ENCODE measurements around the gene DNAAF3.

DNAAF3 gene

DNA sequence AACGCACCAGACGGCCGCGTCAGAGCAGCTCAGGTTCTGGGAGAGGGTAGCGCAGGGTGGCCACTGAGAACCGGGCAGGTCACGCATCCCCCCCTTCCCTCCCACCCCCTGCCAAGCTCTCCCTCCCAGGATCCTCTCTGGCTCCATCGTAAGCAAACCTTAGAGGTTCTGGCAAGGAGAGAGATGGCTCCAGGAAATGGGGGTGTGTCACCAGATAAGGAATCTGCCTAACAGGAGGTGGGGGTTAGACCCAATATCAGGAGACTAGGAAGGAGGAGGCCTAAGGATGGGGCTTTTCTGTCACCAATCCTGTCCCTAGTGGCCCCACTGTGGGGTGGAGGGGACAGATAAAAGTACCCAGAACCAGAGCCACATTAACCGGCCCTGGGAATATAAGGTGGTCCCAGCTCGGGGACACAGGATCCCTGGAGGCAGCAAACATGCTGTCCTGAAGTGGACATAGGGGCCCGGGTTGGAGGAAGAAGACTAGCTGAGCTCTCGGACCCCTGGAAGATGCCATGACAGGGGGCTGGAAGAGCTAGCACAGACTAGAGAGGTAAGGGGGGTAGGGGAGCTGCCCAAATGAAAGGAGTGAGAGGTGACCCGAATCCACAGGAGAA, 50.9 kb downstream of the DNAAF3 start:
- DNase-seq = no peak

DNA sequence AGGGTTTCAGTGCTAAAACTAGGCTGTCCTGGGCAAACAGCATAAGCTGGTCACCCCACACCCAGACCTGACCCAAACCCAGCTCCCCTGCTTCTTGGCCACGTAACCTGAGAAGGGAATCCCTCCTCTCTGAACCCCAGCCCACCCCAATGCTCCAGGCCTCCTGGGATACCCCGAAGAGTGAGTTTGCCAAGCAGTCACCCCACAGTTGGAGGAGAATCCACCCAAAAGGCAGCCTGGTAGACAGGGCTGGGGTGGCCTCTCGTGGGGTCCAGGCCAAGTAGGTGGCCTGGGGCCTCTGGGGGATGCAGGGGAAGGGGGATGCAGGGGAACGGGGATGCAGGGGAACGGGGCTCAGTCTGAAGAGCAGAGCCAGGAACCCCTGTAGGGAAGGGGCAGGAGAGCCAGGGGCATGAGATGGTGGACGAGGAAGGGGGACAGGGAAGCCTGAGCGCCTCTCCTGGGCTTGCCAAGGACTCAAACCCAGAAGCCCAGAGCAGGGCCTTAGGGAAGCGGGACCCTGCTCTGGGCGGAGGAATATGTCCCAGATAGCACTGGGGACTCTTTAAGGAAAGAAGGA, 51.8 kb downstream of the DNAAF3 start:
- no peak for DNase-seq

DNA sequence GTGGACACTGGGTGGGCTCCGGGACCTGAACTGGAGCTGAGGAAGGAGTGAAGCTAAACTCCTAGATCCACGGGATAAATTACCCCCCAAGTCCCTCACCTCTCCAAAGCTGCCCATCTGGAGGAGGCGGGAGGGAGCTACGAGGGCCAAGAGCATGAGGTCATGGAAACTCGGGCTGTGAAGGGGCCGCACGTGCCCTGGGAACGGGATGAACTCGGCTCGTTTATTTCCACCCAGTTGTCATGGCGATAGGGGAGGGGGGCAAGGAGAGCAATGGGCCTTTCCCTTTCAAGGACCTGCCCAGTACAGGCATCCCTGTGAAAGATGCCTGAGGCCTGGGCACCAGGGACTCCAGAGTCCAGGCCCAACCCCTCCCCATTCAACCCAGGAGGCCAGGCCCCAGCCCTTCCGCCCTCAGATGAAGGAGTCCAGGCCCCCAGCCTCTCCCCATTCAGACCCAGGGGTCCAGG, 52.8 kb downstream of the DNAAF3 start:
- no peak for DNase-seq

DNA sequence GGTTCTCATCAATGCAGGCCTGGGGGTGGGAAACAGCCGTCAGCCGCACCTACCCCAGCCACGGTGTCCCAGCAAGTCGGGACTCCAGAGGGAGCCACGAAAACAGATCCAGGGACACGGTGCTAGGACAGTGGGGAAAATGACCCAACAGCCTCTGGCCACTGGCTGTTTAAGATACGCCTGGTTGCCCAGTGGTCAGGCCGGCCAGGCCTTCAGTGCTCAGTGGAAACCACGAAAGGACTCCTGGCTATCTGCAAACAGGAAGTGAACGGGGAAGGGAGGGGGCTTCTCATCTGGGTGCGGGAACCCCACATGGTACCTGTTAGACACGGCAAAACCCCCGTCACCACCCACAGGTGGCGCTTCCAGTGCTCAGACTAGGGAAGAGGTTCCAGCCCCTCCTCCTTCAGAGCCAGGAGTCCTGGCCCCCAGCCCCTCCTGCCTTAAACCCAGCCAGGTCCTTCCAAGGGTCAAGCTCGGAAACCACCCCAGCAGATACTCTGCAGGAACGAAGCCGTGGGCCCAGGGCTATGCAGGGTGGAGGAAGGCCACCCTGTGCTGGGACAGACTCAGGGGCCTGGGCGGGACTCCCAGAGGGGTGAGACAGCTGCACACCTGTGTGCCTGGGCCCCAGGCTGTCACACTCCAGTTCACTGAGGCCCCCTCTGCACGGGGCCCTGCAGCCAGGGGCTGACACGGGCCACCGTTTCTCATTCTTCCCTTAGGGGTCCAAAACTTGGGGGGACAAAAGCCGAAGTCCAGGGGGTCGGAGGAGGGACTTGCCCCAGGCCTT, 53.4 kb downstream of the DNAAF3 start:
- DNase-seq = no peak

DNA sequence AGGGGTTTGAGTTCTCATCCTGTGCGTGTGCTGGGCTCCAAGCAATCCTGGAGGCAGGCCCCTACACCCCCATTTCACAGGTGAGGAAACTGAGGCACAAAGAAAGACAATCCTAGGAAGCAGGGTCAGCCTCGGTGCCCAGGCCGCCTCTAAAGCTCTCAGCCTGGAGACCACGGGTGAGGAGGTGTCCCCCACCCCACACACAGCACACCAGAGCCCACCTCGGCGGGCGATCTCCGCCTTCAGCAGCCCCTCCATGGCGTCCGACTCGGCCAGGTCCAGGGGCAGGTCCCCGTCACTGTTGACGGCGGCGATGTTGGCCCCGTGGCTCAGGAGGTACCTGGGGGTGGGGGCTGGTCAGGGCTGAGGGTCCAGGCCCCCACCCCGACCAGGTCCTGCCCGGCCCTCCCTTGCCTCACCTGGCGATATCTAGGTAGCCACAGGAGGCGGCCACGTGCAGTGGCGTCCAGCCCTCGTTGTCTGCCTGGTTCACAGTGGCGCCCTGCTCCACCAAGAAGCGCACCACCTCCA, 54.1 kb downstream of the DNAAF3 start:
- DNase-seq = no peak

DNA sequence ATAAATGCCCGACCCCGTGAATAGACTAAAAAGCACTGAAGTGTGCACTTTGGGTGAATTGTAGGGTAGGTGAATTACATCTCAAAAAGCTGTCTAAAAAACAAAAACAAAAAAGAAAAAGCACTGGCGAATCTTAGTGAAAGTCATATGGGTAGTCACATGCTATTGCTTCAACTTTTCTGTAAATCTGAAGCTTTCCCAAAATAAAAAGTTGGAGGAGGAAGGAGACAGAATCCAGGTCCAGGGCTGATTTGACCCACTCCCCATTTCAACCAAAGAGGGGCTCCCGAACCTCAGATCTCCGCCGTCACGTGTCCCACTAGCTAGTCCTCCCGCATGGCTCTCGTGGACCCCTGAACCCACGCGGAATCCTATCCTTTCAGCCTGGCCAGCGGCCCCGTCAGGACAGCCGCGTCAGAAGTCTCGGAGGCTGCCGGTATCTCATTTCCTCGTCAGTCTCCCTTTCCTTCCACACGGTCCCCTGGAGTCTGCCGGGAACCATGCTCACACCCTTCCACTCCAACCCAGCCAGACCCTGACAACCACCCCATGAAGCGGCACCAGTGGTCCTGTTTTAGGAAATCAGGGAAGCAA, 55.1 kb downstream of the DNAAF3 start:
- DNase-seq = no peak

DNA sequence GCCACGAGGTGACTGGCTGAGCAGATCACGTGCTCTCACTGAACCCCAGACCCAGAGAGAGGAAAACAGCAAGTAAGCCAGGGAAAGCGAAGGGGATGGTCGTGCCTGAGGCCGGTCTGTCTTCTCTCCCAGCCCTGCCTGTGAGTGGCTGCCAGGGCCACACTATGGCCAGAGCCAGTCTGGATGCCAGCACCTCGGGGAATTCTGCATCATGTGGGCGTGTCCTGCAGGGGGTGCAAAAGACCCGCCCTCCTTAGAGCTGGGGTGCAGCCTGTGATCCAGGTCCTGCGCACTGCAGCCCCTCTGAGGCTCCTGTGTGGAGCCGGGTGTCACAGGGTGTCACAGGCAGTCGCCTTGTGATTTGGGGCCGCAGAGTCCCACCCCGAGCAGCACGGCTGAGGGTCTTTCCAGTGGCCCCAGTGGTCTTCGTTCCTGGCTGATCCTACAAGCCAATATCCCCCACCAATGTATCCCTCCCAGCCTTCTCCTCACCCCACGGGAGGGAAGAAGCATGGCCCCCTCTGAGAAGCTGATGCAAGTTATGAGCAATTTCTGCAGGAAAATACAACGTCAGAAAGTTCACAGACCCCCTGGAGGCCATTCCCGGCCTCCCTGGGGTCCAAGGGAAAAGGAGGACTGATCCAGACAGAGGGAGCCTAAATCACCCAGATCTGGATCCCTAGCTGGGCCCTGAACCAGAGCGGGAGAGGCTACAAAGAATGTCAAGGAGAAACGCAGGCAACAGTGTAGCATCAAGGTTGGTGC, 56.7 kb downstream of the DNAAF3 start:
- no peak for DNase-seq

Measured in T-helper 9 cell (primary cell).